ENCODE data around the gene MXD4. TPM values are rescaled to one million over a fixed set of nuclear protein-coding genes. Genes with fewer than 3 reads are reported as not detected.

MXD4 gene
- total RNA-seq, 1 donor = 56.8 TPM

- Histone ChIP-seq H3K9me3 (ENCODE audit: low read depth, low read length) (no peaks in the 10 kb centered on the region), H3K4me3 (ENCODE audit: insufficient read depth, low read length) (no peak overlapping the region), H4K20me1 (ENCODE audit: insufficient read depth, low read length) (peaks cover 17% of the 10 kb centered on the region), H3K27me3 (ENCODE audit: insufficient read depth, low read length) (no peaks in the 10 kb centered on the region), H2AFZ (ENCODE audit: low read length) (peak overlapping the region; percentile 57), H3K27ac (ENCODE audit: low read depth, low read length) (no peak overlapping the region), H3K36me3 (ENCODE audit: insufficient read depth, low read length) (peaks cover 4% of the 10 kb centered on the region), H3K79me2 (ENCODE audit: insufficient read depth, low read length) (peaks cover 31% of the 10 kb centered on the region), H3K4me2 (ENCODE audit: insufficient read depth, low read length) (peak overlapping the region; percentile 42), H3K4me1 (ENCODE audit: insufficient read depth, low read length) (peaks cover 28% of the 10 kb centered on the region)
- DNase-seq (ENCODE audit: insufficient read length, low spot score, missing footprints) = peak; percentile 80
- TF ChIP-seq, protein P1, sequence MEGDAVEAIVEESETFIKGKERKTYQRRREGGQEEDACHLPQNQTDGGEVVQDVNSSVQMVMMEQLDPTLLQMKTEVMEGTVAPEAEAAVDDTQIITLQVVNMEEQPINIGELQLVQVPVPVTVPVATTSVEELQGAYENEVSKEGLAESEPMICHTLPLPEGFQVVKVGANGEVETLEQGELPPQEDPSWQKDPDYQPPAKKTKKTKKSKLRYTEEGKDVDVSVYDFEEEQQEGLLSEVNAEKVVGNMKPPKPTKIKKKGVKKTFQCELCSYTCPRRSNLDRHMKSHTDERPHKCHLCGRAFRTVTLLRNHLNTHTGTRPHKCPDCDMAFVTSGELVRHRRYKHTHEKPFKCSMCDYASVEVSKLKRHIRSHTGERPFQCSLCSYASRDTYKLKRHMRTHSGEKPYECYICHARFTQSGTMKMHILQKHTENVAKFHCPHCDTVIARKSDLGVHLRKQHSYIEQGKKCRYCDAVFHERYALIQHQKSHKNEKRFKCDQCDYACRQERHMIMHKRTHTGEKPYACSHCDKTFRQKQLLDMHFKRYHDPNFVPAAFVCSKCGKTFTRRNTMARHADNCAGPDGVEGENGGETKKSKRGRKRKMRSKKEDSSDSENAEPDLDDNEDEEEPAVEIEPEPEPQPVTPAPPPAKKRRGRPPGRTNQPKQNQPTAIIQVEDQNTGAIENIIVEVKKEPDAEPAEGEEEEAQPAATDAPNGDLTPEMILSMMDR (IDR thresholded peaks at IDR 0.05; ENCODE audit: extremely low read depth, low read depth, low read length) = no peak
These were observed 18.1 kb downstream of the MXD4 start for GRCh38 chr4:2243681-2244380.

DNA sequence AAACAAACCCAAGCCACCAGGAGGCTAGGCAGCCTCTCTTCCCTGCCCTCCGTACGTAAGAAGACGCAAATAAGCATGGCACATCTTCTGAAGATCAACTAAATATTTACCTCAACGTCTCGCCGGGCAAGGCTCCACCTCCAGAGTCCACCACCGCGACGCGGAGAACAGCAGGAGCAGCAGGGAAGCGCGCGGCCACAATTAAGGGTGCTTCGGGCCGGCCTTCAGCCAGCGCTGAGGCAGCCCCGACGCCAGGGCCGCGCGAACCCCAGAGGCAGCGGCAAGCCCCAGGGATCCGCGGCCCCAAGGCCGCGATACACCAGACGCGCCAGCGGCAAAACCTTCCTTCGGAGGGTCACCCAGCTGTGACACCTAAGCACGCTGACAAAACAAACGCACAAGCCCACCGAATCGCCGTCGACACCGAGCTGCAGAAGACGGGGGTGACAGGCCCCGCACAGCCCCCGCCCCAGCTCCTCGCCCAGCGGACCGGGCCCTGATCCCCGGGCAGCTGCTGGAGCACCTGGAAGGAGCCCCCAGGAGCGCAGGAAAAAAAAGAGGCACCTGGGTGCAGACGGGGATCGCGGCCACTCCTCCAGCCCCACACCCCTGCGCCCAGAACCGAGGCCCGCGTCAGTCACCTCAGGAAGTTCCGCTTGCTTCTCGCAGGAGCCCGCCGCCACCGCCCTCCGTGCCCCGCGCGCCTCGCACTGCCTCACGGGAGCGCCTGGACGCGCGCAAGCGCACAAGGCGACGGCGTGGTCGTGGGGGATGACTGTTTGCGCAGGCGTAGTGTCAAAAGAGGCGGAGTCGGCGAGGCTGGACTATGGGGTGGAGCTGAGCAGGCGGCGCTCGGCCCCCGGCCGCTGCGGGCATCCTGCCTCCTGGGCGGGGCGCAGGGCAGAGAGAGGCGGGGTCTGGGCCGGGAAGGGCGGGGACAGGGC, 20.2 kb downstream of the MXD4 start, which contains the start of the genes HAUS3 and POLN:
TSS of gene HAUS3 (minus strand) at position 712 of the 944 bp plus-strand sequence. CDS start 1,175 bp downstream, outside the sequence.
TSS of gene POLN (minus strand) at position 712 of the 944 bp plus-strand sequence. CDS start 12,890 bp downstream, outside the sequence.
- peak within 1 kb of the TSS; percentile 21 for H3K27ac ChIP-seq (ENCODE audit: low read depth, low read length)
- TF ChIP-seq, protein P1 (IDR thresholded peaks at IDR 0.05; ENCODE audit: extremely low read depth, low read depth, low read length) = no peak
- no peaks in the 10 kb centered on the region for H3K36me3 ChIP-seq (ENCODE audit: insufficient read depth, low read length)

DNA sequence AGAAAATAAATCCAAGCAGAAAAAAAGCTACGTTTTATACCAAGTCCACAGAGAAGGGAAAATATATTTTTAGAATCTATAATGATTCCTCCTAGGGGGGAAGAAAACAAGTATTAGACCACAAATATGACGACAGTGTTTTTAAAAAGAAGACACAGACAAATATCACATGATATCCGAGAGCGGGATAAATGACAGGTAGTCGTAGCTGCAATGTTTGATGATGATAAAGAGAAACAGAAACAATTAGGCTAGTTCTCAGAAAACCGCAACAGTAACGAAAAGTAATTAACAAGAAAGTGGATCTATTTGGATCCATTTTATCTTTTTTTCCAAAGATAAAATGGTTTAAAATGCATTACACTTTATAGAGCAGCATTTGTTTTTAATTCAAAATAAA, 20.9 kb downstream of the MXD4 start:
- no peak for DNase-seq (ENCODE audit: insufficient read length, low spot score, missing footprints)
- H3K4me3 ChIP-seq (ENCODE audit: insufficient read depth, low read length) = peak overlapping the region; percentile 92
- peaks cover 51% of the 10 kb centered on the region for H3K79me2 ChIP-seq (ENCODE audit: insufficient read depth, low read length)
- H3K9me3 ChIP-seq (ENCODE audit: low read depth, low read length) = no peaks in the 10 kb centered on the region
- H3K27me3 ChIP-seq (ENCODE audit: insufficient read depth, low read length) = no peaks in the 10 kb centered on the region
- H3K4me2 ChIP-seq (ENCODE audit: insufficient read depth, low read length) = peak overlapping the region; percentile 88
- H2AFZ ChIP-seq (ENCODE audit: low read length) = peak overlapping the region; percentile 75
- H4K20me1 ChIP-seq (ENCODE audit: insufficient read depth, low read length) = peaks cover 15% of the 10 kb centered on the region
- TF ChIP-seq, protein P1 (IDR thresholded peaks at IDR 0.05; ENCODE audit: extremely low read depth, low read depth, low read length) = no peak
- H3K36me3 ChIP-seq (ENCODE audit: insufficient read depth, low read length) = peaks cover 1% of the 10 kb centered on the region
- H3K4me1 ChIP-seq (ENCODE audit: insufficient read depth, low read length) = peaks cover 32% of the 10 kb centered on the region
- H3K27ac ChIP-seq (ENCODE audit: low read depth, low read length) = peak overlapping the region; percentile 21

More for the DNA sequence above, 20.2 kb downstream of the MXD4 start, which contains the start of the genes HAUS3 and POLN:
- DNase-seq (ENCODE audit: insufficient read length, low spot score, missing footprints) = peak; percentile 100
- Histone ChIP-seq H3K4me3 (ENCODE audit: insufficient read depth, low read length) (peak within 1 kb of the TSS; percentile 92), H3K9me3 (ENCODE audit: low read depth, low read length) (no peaks in the 10 kb centered on the region), H3K4me1 (ENCODE audit: insufficient read depth, low read length) (peaks cover 32% of the 10 kb centered on the region), H4K20me1 (ENCODE audit: insufficient read depth, low read length) (peaks cover 15% of the 10 kb centered on the region), H3K79me2 (ENCODE audit: insufficient read depth, low read length) (peaks cover 49% of the 10 kb centered on the region), H3K27me3 (ENCODE audit: insufficient read depth, low read length) (no peaks in the 10 kb centered on the region), H3K4me2 (ENCODE audit: insufficient read depth, low read length) (peak within 1 kb of the TSS; percentile 88), H2AFZ (ENCODE audit: low read length) (peak within 1 kb of the TSS; percentile 75)

Data from osteoblast (primary cell).